SU-DHL-6 (cell line): Measurements from ENCODE around the gene MBOAT1.

ENCODE experiments used
- EZH2phosphoT487 ChIP-seq: fragments of 200-600 bp; sonication (generic), shearing (Covaris generic); conservative IDR thresholded peaks from 2 replicates; pipeline ENCODE4 v1.6.1; 2018; ENCODE audit warnings: mild to moderate bottlenecking, antibody characterized with exemption, low read length, moderate library complexity, mixed read lengths
- TF ChIP-seq, protein P1 (sequence below): fragments of 200-600 bp; sonication (generic); IDR thresholded peaks from one replicate; pipeline ENCODE4 v1.5.1; 2017; ENCODE audit warnings: antibody characterized with exemption, mild to moderate bottlenecking, low read length, moderate library complexity; ENCODE audit not compliant: insufficient read depth, poor library complexity, severe bottlenecking

DNA sequence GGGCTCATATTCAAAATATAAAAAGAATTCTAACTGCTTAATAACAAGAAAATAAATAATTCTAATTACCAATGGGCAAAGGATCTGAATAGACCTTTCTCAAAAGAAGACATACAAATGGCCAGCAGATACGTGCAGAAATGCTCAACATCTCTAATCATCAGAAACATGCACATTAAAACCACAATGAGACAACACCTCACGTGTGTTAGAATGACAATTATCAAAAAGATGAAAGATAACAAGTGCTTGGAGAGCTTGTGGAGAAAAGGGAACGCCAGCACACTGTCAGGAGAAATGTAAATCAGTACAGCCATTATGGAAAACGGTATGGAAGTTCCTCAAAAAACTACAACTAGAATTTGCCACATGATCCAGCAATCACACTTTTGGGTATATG is 53.6 kb downstream of the MBOAT1 start:
- TF ChIP-seq, protein P1, sequence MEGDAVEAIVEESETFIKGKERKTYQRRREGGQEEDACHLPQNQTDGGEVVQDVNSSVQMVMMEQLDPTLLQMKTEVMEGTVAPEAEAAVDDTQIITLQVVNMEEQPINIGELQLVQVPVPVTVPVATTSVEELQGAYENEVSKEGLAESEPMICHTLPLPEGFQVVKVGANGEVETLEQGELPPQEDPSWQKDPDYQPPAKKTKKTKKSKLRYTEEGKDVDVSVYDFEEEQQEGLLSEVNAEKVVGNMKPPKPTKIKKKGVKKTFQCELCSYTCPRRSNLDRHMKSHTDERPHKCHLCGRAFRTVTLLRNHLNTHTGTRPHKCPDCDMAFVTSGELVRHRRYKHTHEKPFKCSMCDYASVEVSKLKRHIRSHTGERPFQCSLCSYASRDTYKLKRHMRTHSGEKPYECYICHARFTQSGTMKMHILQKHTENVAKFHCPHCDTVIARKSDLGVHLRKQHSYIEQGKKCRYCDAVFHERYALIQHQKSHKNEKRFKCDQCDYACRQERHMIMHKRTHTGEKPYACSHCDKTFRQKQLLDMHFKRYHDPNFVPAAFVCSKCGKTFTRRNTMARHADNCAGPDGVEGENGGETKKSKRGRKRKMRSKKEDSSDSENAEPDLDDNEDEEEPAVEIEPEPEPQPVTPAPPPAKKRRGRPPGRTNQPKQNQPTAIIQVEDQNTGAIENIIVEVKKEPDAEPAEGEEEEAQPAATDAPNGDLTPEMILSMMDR, result no peak
- TF ChIP-seq EZH2phosphoT487, result no peak
